ENCODE results near the gene LCORL.
"Not testable (repeated sequence)": the region's sequence is repeated elsewhere in the genome, so short reads cannot be mapped to it uniquely, and the experiment has no call there.

LCORL gene

GRCh38 chr4:17932041-17932440 lies 89.5 kb downstream of the LCORL start:
- no peak for DNase-seq (ENCODE audit: low read depth)

DNA sequence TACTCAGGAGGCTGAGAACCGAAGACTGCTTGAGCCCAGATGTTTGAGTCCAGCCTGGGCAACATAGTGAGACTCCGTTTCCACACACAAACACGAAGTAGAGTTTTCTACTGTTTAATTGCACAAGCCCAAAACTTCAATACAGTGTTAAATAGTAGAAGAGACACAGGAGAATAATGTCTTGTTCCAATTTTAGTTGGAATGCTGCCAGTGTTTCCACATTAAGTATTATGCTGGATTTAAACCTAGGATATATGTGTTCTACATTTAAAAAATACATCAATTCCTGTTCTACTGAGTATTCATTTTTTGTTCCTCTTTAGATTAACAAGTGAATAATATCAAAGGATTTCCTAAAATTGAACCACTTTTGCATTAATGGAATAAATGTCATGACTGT lies 91.3 kb downstream of the LCORL start:
- no peak for DNase-seq (ENCODE audit: low read depth)

DNA sequence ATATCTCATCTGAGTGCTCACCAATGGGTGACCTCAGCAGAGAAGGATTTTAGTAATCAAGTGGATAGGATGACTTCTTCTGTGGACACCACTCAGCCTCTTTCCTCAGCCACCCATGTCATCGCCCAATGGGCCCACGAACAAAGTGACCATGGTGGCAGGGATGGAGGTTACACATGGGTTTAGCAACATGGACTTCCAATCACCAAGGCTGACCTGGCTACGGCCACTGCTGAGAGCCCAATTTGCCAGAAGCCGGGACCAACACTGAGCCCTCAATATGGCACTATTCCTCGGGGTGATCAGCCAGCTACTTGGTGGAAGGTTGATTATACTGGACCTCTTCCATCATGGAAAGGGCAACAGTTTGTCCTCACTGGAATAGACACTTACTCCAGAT lies 97.4 kb downstream of the LCORL start:
- no peak for DNase-seq (ENCODE audit: low read depth)

- no peak for DNase-seq (ENCODE audit: low read depth)
Measured at GRCh38 chr4:17921451-17921850, 100.1 kb downstream of the LCORL start.

- no peak for DNase-seq (ENCODE audit: low read depth)
Measured at GRCh38 chr4:17920681-17921080, 100.9 kb downstream of the LCORL start.

- no peak for DNase-seq (ENCODE audit: low read depth)
Measured at GRCh38 chr4:17915439-17915838, 106.1 kb downstream of the LCORL start.

DNA sequence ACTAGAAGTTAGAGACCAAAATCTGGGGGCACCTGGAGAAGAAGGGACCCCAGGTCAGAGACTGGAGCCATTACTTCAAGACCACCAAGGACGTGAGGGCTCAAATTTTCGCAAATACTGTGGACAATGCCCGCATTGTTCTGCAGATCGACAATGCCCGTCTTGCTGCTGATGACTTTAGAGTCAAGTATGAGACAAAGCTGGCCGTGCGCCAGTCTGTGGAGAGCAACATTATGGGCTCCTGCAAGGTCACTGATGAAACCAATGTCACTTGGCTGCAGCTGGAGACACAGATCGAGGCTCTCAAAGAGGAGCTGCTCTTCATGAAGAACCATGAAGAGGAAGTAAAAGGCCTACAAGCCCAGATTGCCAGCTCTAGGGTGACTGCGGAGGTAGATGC lies 109.5 kb downstream of the LCORL start:
- DNase-seq (ENCODE audit: low read depth): no peak

DNA sequence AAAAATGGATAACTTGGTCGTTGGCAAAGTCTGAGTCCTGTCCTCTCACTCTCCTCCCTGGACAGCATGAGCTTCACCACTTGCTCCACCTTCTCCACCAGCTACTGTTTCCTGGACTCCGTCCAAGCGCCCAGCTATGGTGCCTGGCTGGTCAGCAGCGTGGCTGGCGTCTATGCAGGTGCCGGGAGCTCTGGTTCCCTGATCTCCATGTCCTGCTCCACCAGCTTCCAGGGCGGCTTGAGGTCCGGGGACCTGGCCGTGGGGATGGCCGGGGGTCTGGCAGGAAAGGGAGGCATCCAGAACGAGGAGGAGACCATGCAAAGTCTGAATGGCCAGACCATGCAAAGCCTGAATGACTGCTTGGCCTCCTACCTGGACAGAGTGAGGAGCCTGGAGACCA lies 109.9 kb downstream of the LCORL start:
- DNase-seq (ENCODE audit: low read depth): no peak

DNA sequence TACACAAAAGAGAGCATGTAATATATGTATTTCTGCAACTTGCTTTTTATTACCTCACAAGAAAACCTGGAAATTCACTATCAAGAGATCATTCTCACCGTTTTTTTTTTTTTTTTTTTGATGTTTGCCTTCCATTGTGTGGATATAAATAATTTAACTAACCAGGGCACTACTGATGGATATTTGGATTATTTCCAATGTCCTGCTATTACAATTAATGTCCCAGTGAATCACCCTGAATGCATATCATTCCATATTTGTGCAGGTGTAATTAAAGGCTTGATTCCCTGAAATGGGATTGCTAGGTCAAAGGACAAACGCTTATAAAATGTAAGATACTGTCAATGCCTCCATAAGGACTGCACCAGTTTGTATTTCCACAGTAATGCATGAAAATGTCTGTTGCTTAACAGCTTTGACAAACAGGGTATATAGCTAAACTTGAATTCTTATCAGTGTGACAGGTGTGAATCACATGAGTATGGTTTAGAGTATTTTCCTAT lies 123.0 kb downstream of the LCORL start:
- DNase-seq (ENCODE audit: low read depth): no peak

- no peak for DNase-seq (ENCODE audit: low read depth)
Measured at GRCh38 chr4:17895481-17895880, 126.1 kb downstream of the LCORL start.

- DNase-seq (ENCODE audit: low read depth): no peak
Measured at GRCh38 chr4:17894421-17894820, 127.1 kb downstream of the LCORL start.

DNA sequence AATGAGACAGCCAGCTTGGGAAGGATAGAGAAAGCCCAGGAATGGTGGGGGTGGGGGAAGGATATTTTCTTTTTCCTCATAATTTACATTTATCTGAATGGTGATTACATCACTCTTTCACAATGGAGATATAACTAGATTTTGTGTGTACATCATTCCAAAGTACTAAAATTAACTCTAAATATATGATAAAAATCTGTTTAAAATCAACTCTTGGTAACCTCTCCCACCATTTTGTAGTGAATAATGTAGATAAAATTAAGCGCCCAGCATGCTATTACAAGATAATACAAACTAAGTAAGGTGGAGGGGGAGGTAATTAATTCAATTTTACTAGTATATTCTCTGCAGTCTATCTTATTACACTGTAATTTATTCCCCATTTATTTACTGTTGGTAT lies 131.9 kb downstream of the LCORL start:
- no peak for DNase-seq (ENCODE audit: low read depth)

DNA sequence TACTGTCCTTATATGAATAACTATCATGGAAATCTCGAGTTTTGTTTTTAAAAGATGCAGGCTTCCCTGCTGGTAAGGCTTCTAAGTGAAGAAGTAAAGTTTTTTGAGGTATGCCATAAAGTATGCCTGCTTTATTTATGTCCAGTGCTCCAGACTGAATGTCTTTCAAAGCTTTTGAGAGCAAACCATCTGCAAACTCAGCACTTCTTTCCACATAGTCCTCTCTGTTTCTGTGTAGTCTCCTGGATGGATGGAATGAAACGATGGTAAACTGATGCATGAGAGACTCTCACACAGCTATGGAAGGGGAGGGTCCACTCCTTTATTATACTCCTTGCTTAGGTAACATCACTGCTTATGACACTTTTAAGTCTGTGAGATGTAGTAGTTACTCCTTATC lies 137.0 kb downstream of the LCORL start:
- DNase-seq (ENCODE audit: low read depth): no peak

DNA sequence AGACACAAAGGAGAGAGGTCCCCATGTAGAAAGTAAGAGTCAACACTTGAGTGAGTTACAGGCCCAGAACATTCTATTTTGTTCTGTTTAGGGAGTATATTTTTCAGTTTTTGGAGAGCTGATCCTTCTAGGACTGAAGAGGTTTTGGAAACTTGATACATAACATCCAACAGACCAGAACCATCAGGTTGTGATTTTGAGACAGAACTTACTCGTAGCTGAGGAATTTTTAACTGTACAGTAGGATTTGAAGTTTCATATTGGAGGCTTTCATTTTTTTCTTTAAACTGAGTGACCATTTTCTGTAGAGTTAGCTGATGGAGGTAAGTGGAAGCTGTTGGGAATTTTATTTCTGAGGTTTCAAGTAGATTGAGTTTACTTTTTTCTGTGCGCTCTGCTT lies 137.5 kb downstream of the LCORL start:
- DNase-seq (ENCODE audit: low read depth): no peak

- no peak for DNase-seq (ENCODE audit: low read depth)
Measured at GRCh38 chr4:17877661-17878060, 143.9 kb downstream of the LCORL start.

DNA sequence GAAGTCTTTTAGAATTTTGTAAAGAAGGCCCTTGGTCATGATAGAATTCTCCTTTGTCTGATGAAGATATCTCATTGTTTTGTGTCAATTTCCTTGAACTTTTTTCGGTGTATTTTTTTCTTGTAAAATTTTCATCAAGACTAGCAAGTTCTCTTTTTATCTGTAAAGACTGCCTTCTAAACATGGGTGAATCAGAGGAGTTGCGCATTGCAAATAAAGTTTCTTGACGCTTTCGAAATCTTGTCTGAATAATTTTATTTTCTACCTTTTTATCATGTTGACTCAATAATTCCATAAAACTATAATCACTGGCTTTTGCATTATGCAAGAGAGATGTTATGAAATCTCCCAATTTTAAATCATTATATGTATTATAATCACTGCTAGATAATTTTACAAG lies 144.6 kb downstream of the LCORL start:
- no peak for DNase-seq (ENCODE audit: low read depth)

- no peak for DNase-seq (ENCODE audit: low read depth)
Measured at GRCh38 chr4:17875402-17876070, 146.0 kb downstream of the LCORL start.

DNA sequence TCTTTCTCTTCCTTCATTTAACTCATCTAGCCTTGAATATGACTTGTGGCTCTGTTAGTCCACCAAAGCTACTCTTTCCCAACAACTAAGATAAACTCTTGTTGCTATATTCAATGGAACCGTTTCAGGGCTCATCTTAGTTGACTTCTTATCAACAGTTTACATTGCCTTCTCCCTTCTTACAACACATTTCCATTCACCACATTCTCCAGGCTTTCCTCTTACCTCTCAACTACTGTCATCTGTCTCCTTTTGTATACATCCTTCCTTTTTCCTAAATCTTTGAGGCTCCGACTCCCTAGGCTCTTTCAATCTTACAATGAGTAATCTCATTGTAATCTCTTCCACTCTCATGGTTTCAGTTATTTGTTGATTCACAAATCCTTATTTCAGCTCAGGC lies 152.2 kb downstream of the LCORL start:
- no peak for DNase-seq (ENCODE audit: low read depth)

- DNase-seq (ENCODE audit: low read depth): no peak
Measured at GRCh38 chr4:17867276-17867675, 154.3 kb downstream of the LCORL start.

DNA sequence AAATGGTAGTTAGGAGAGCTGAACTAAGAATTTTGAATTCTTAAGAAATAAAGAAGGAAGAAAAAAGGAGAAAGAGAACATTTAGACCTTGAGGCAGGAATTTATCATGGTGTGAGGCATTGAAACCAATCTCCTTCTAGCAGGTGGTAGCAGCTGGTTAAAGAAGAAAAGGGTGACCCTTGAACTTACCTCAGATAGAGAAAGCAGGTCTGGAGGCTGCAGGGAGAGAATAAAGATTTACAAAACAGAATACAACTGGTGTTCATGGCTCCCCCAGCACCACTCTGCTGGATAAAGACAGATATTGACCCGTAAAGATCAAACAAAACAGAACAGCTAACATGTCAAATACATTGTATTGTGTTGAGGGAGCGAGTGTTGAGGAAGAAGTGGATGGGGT lies 154.7 kb downstream of the LCORL start:
- no peak for DNase-seq (ENCODE audit: low read depth)

GRCh38 chr4:17865866-17866363 lies 155.6 kb downstream of the LCORL start:
- no peak for DNase-seq (ENCODE audit: low read depth)

- DNase-seq (ENCODE audit: low read depth): not testable (repeated sequence)
Measured at GRCh38 chr4:17861906-17862305, 159.6 kb downstream of the LCORL start.

GRCh38 chr4:17859793-17860406 lies 161.7 kb downstream of the LCORL start:
- no peak for DNase-seq (ENCODE audit: low read depth)

DNA sequence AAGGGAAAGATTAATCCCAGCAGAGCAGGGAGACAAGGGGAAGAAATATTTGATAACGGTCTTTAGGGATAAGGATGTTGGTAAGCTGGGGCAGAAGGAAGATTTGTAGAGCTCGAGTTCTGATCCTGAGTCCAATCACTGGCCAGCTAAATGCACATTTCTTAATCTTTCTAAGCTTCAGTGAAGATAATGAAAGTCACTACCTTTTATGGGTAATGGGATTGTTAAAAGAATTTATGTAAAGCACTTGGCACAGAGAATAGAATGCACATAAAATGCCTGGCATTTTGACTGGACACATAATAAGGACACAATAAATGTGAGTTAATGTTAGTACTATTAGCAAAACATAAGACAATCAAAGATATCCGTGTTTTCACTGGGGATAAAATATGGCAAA lies 167.5 kb downstream of the LCORL start:
- no peak for DNase-seq (ENCODE audit: low read depth)

Measured in CMK (cell line).